ENCODE results near the gene PCSK6. TPM values are rescaled to one million over a fixed set of nuclear protein-coding genes. Genes with fewer than 3 reads are reported as not detected.

Gene PCSK6
- total and polyA plus RNA-seq, 2 of the 8 experiments (the other 6 are each of a cell fraction or from before 2014, with no cell fraction given): 1.9 to 4.0 TPM

GRCh38 chr15:101283931-101284330, 205.6 kb downstream of the PCSK6 start:
- 93% methylated on average over 6 of the region's 6 CpGs; no CpG with 5 or more reads in 1 of the 2 experiments for WGBS, 2 experiments (ENCODE audit: extremely low coverage in 1 of 2, insufficient coverage in 1 of 2, insufficient read length in 1 of 2, insufficient replicate concordance in 2 of 2, low coverage in 1 of 2, low lambda C conversion rate in 2 of 2, missing lambda C conversion rate in 1 of 2)
- no peak overlapping the region for H2BK15ac ChIP-seq (ENCODE audit: low read length)
- no peak overlapping the region for H4K5ac ChIP-seq (ENCODE audit: insufficient read length, low read depth, low read length)
- H2AK5ac ChIP-seq (ENCODE audit: low read depth, low read length): no peak overlapping the region
- no peak overlapping the region for H2BK20ac ChIP-seq (ENCODE audit: low read length)
- H3K79me2 ChIP-seq (ENCODE audit: control insufficient read depth in 1 of 2, insufficient read depth in 2 of 2, low read length in 2 of 2): peaks cover 10 to 14% of the 10 kb centered on the region in 2 experiments
- no peak overlapping the region for H3K4me3 ChIP-seq (ENCODE audit: extremely low read depth in 1 of 4, insufficient read depth in 2 of 4, low read depth in 3 of 4, low read length in 4 of 4)
- H3K27ac ChIP-seq (ENCODE audit: low read depth, low read length): no peak overlapping the region
- DNase-seq (ENCODE audit: low read depth in 1 of 2, low spot score in 2 of 2) (no peak), FAIRE-seq (no peak)
- H3K4me1 ChIP-seq (replicated peaks in 1 of 4; ENCODE audit: control insufficient read depth in 3 of 4, insufficient read depth in 4 of 4, low read length in 3 of 4): no peaks in the 10 kb centered on the region
- POLR2A ChIA-PET (ENCODE audit: partially characterized antibody): interaction anchor here (0.6 to 2.5 kb wide), 3 partner anchors 10 to 265 kb away, joined by 3 to 9 read pairs (median 5); partner anchors contain the start of gene SNRPA1
- H3K4me2 ChIP-seq (ENCODE audit: insufficient read depth in 1 of 2, low read depth in 2 of 2, low read length in 2 of 2): no peak overlapping the region
- H3K9me3 ChIP-seq (ENCODE audit: insufficient read depth in 2 of 2, low read depth in 1 of 2, low read length in 1 of 2): no peaks in the 10 kb centered on the region
- no peak overlapping the region for H4K91ac ChIP-seq (replicated peaks; ENCODE audit: insufficient read length, low read length)
- H3K14ac ChIP-seq (ENCODE audit: insufficient read length): no peak overlapping the region
- no peak overlapping the region for H3K56ac ChIP-seq (replicated peaks; ENCODE audit: insufficient read length, low read depth, low read length)
- H2AFZ ChIP-seq (ENCODE audit: low read length): no peak overlapping the region
- no peak overlapping the region for H3K4ac ChIP-seq (replicated peaks; ENCODE audit: insufficient read length, low read depth, low read length)
- H3K36me3 ChIP-seq (ENCODE audit: control insufficient read depth in 2 of 4, insufficient read depth in 4 of 4, low read length in 3 of 4): peaks cover 34 to 64% (median 56%) of the 10 kb centered on the region in 4 experiments
- no peak overlapping the region for H2BK5ac ChIP-seq (ENCODE audit: low read depth, low read length)
- H4K8ac ChIP-seq (ENCODE audit: extremely low read depth, insufficient read depth, low read length): no peak overlapping the region
- peaks cover 0 to 7% of the 10 kb centered on the region in 2 experiments for H4K20me1 ChIP-seq (replicated peaks in 1 of 2; ENCODE audit: control insufficient read depth in 1 of 2, insufficient read depth in 2 of 2, low read length in 2 of 2)
- H2BK12ac ChIP-seq (ENCODE audit: low read depth, low read length): no peak overlapping the region
- H3K18ac ChIP-seq (ENCODE audit: extremely low read depth, low read length): no peak overlapping the region
- no peak overlapping the region for H2BK120ac ChIP-seq (replicated peaks; ENCODE audit: low read depth, low read length)
- no peaks in the 10 kb centered on the region for H3K23me2 ChIP-seq (ENCODE audit: low read depth, low read length)
- no peaks in the 10 kb centered on the region for H3K27me3 ChIP-seq (replicated peaks in 1 of 4; ENCODE audit: control insufficient read depth in 3 of 4, extremely low read depth in 1 of 4, insufficient read depth in 3 of 4, low read length in 3 of 4)
- H3K9ac ChIP-seq (replicated peaks in 1 of 4; ENCODE audit: extremely low read depth in 1 of 4, low read depth in 3 of 4, low read length in 3 of 4): no peak overlapping the region
- H3K79me1 ChIP-seq (ENCODE audit: low read depth, low read length): no peaks in the 10 kb centered on the region
- H3K23ac ChIP-seq (ENCODE audit: insufficient read length): no peak overlapping the region
- CTCF ChIA-PET (ENCODE audit: partially characterized antibody): interaction anchor here (0.8 to 2.4 kb wide), 5 partner anchors 10 to 357 kb away, joined by 3 to 12 read pairs (median 4); no protein-coding TSS in a partner anchor
- no peak for TF ChIP-seq CEBPB (IDR thresholded peaks at IDR 0.05; ENCODE audit: low read depth, low read length)
- TF ChIP-seq KDM1A (IDR thresholded peaks at IDR 0.05; ENCODE audit: borderline replicate concordance, low read length): no peak
- no peak for TF ChIP-seq RNF2 (IDR thresholded peaks at IDR 0.05; ENCODE audit: borderline replicate concordance, low read depth, low read length, missing control alignments, poor library complexity, severe bottlenecking)
- TF ChIP-seq SAP30 (IDR thresholded peaks at IDR 0.05; ENCODE audit: insufficient read depth, insufficient replicate concordance, low read length): no peak
- no peak for TF ChIP-seq BCL11A (IDR thresholded peaks at IDR 0.05; ENCODE audit: low read depth in 2 of 2, low read length in 2 of 2)
- TF ChIP-seq GABPA (IDR thresholded peaks at IDR 0.05; ENCODE audit: borderline replicate concordance, insufficient read depth, low read length): no peak
- TF ChIP-seq USF2 (IDR thresholded peaks at IDR 0.05; ENCODE audit: low read length): no peak
- TF ChIP-seq, protein P1, sequence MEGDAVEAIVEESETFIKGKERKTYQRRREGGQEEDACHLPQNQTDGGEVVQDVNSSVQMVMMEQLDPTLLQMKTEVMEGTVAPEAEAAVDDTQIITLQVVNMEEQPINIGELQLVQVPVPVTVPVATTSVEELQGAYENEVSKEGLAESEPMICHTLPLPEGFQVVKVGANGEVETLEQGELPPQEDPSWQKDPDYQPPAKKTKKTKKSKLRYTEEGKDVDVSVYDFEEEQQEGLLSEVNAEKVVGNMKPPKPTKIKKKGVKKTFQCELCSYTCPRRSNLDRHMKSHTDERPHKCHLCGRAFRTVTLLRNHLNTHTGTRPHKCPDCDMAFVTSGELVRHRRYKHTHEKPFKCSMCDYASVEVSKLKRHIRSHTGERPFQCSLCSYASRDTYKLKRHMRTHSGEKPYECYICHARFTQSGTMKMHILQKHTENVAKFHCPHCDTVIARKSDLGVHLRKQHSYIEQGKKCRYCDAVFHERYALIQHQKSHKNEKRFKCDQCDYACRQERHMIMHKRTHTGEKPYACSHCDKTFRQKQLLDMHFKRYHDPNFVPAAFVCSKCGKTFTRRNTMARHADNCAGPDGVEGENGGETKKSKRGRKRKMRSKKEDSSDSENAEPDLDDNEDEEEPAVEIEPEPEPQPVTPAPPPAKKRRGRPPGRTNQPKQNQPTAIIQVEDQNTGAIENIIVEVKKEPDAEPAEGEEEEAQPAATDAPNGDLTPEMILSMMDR (IDR thresholded peaks at IDR 0.05; ENCODE audit: control extremely low read depth in 1 of 3, insufficient read depth in 1 of 3, low read depth in 1 of 3, low read length in 3 of 3): no peak
- TF ChIP-seq CREB1 (IDR thresholded peaks at IDR 0.05): no peak
- TF ChIP-seq HDAC6 (IDR thresholded peaks at IDR 0.05; ENCODE audit: low read depth, low read length): no peak

All from H1 (cell line).